Neural cell (in vitro differentiated cells): Measurements from ENCODE around the gene FAM185A. TPM values are rescaled to one million over a fixed set of nuclear protein-coding genes. Genes with fewer than 3 reads are reported as not detected.

Experiments used
- H2AFZ ChIP-seq: fragments of 200-600, 300-800 bp; sonication (generic), shearing (Covaris generic); 2 replicates; pipeline ENCODE4 v1.6.0; 2014; ENCODE audit warnings: low read depth, mild to moderate bottlenecking, antibody characterized with exemption, low read length, moderate library complexity
- H3F3A ChIP-seq: fragments of 200-600 bp; shearing (Covaris generic); 2 replicates; pipeline ENCODE4 v1.6.1; 2016; ENCODE audit warnings: mild to moderate bottlenecking, moderate library complexity, mixed read lengths, antibody characterized with exemption, low read length; ENCODE audit not compliant: insufficient read depth, poor library complexity, severe bottlenecking
- H3K27ac ChIP-seq: fragments of 200-600, 300-800 bp; sonication (generic), shearing (Covaris generic); 2 replicates; pipeline ENCODE4 v1.5.1; 2014; ENCODE audit warnings: mild to moderate bottlenecking, low read length, moderate library complexity
- H3K27me3 ChIP-seq: fragments of 300-800, 200-600 bp; sonication (generic), shearing (Covaris generic); 2 replicates; pipeline ENCODE4 v1.6.0; 2014; ENCODE audit warnings: mild to moderate bottlenecking, low read depth, low read length, moderate library complexity; ENCODE audit not compliant: insufficient read depth
- H3K36me3 ChIP-seq: fragments of 300-800, 200-600 bp; sonication (generic), shearing (Covaris generic); 2 replicates; pipeline ENCODE4 v1.5.1; 2014; ENCODE audit warnings: mild to moderate bottlenecking, antibody characterized with exemption, low read length, moderate library complexity; ENCODE audit not compliant: insufficient read depth
- H3K4me2 ChIP-seq: fragments of 300-800, 200-600 bp; sonication (generic), shearing (Covaris generic); 2 replicates; pipeline ENCODE4 v1.6.0; 2014; ENCODE audit warnings: mild to moderate bottlenecking, low read length
- H3K4me3 ChIP-seq: fragments of 300-800, 200-600 bp; sonication (generic), shearing (Covaris generic); 2 replicates; pipeline ENCODE4 v1.5.1; 2014; ENCODE audit warnings: mild to moderate bottlenecking, low read length, moderate library complexity
- H3K79me2 ChIP-seq: fragments of 200-600 bp; shearing (Covaris generic); replicated peaks from 2 replicates; pipeline ENCODE4 v1.6.0; 2014; ENCODE audit warnings: mild to moderate bottlenecking, low read length, moderate library complexity; ENCODE audit not compliant: insufficient read depth
- H3K9ac ChIP-seq: fragments of 300-800, 200-600 bp; sonication (generic), shearing (Covaris generic); 2 replicates; pipeline ENCODE4 v1.6.1; 2016; ENCODE audit warnings: mild to moderate bottlenecking, low read length, mixed read lengths
- H3K9me2 ChIP-seq: fragments of 200-600 bp; shearing (Covaris generic); 2 replicates; pipeline ENCODE4 v1.6.1; 2016; ENCODE audit warnings: mild to moderate bottlenecking, low read length, mixed read lengths; ENCODE audit not compliant: insufficient read depth
- H3K9me3 ChIP-seq: fragments of 200-600, 300-800 bp; sonication (generic), shearing (Covaris generic); 2 replicates; pipeline ENCODE4 v1.6.1; 2016; ENCODE audit warnings: mild to moderate bottlenecking, mixed run types, low read length, moderate library complexity, mixed read lengths
- H4K20me1 ChIP-seq: fragments of 200-600 bp; shearing (Covaris generic); 2 replicates; pipeline ENCODE4 v1.6.1; 2016; ENCODE audit warnings: mild to moderate bottlenecking, mixed run types; ENCODE audit not compliant: insufficient read depth
- EP300 ChIP-seq: fragments of 450-650 bp; conservative IDR thresholded peaks from 2 replicates; pipeline ENCODE4 v1.6.1; 2014; ENCODE audit warnings: antibody characterized with exemption, mild to moderate bottlenecking, moderate library complexity; ENCODE audit not compliant: poor library complexity, severe bottlenecking
- MXI1 ChIP-seq: fragments of 450-650 bp; conservative IDR thresholded peaks from 2 replicates; pipeline ENCODE4 v1.6.1; 2014; ENCODE audit warnings: antibody characterized with exemption, mild to moderate bottlenecking; ENCODE audit not compliant: poor library complexity, severe bottlenecking
- RAD21 ChIP-seq: fragments of 450-650 bp; conservative IDR thresholded peaks from 2 replicates; pipeline ENCODE4 v1.6.1; 2014; ENCODE audit warnings: antibody characterized with exemption, mild to moderate bottlenecking, moderate library complexity
- SMC3 ChIP-seq: fragments of 450-650 bp; conservative IDR thresholded peaks from 2 replicates; pipeline ENCODE4 v1.6.1; 2014; ENCODE audit warnings: antibody characterized with exemption, mild to moderate bottlenecking, moderate library complexity; ENCODE audit not compliant: poor library complexity
- TAF1 ChIP-seq: IDR thresholded peaks from 2 replicates; pipeline ENCODE4 v1.6.1; 2012; ENCODE audit warnings: low read depth
- polyA plus RNA-seq: library from polyadenylated mRNA; depleted of rRNA; stranded (reverse); fragments of >200 nt; gene quantifications from 2 replicates; pipeline ENCODE4 v1.2.3, GENCODE V29; 2014
- TF ChIP-seq, protein P1 (sequence below): IDR thresholded peaks from 2 replicates; pipeline ENCODE4 v1.6.1; 2012; ENCODE audit warnings: borderline replicate concordance

The FAM185A gene
- polyA plus RNA-seq, 1 donor from 2014 or later, result 26.3 TPM

DNA sequence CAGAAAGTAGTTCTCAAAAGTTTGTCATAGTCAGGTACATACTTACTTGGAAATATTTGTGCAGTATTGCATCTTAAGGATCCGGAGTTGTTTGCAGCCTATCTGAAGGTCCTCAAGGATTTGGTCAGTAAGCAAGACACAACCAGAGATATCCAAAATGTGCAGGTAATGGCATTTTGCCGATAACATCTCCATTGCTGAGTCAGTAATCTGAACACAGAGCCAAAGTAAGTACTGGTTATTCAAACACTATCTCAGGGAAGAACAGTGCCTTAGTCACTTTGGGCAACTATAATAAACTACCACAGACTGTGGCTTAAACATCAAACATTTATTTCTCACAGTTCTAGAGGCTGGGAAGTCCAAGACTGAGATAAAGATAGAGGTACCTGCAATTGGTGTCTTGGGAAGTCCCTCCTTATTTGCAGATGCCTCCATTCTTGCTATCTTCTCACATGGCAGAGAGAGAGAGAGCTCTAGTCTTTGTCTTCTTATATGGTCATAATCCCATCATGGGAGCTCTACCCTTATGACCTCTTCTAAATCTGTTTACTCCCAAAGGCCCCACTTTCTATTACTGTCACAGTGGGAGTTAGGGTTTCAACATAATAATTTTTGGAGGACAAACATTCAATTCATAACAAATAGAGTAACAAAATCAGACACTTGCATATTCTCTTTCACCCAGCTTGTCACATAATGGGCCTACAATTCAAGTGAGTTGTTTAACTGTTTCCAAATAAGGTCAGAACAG is 73.4 kb downstream of the FAM185A start:
- TF ChIP-seq, protein P1, sequence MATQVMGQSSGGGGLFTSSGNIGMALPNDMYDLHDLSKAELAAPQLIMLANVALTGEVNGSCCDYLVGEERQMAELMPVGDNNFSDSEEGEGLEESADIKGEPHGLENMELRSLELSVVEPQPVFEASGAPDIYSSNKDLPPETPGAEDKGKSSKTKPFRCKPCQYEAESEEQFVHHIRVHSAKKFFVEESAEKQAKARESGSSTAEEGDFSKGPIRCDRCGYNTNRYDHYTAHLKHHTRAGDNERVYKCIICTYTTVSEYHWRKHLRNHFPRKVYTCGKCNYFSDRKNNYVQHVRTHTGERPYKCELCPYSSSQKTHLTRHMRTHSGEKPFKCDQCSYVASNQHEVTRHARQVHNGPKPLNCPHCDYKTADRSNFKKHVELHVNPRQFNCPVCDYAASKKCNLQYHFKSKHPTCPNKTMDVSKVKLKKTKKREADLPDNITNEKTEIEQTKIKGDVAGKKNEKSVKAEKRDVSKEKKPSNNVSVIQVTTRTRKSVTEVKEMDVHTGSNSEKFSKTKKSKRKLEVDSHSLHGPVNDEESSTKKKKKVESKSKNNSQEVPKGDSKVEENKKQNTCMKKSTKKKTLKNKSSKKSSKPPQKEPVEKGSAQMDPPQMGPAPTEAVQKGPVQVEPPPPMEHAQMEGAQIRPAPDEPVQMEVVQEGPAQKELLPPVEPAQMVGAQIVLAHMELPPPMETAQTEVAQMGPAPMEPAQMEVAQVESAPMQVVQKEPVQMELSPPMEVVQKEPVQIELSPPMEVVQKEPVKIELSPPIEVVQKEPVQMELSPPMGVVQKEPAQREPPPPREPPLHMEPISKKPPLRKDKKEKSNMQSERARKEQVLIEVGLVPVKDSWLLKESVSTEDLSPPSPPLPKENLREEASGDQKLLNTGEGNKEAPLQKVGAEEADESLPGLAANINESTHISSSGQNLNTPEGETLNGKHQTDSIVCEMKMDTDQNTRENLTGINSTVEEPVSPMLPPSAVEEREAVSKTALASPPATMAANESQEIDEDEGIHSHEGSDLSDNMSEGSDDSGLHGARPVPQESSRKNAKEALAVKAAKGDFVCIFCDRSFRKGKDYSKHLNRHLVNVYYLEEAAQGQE, result no peak
- TF ChIP-seq SMC3 (no peak), MXI1 (no peak), EP300 (no peak)
- Histone ChIP-seq H3K9me2 (no peaks in the 10 kb centered on the region), H3F3A (no peaks in the 10 kb centered on the region), H3K9me3 (no peaks in the 10 kb centered on the region), H3K27me3 (no peaks in the 10 kb centered on the region), H3K79me2 (no peaks in the 10 kb centered on the region), H3K9ac (no peak overlapping the region), H2AFZ (no peak overlapping the region), H3K4me3 (no peak overlapping the region), H3K27ac (no peak overlapping the region), H3K4me2 (no peak overlapping the region), H3K36me3 (no peaks in the 10 kb centered on the region), H4K20me1 (no peaks in the 10 kb centered on the region)

DNA sequence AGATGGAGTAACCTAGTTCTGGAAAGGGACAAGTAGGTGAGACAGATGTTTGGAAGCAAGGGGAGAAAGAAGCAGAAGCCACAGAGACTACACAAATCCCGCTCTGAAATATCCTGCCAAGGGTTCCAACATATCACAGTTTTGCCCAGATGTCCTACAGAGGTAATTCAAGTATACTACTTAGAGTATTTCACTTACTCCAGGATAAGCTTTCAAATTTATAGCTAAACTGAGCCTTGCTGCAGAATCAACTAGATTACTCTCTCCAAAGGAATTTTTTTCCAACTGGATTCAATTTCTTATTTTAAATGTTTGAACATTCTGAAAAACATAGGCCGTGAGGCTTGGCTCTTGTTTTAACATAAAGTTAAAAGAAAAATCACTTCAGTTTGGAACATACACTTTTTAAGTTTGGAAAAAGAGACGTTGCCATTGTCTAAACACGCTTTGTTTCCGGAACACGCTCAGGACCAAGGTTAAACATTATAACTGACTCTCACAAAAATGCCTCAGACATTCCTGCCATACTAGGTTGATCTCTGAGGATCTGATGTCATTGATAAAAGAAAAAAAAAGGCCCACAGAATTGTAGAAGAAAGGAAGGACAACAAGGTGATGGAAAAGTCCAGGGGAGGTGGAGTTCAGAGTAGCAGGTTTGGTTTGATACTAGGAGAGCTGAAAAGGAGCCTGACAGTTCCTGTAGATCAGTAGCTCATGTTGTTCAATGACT is 74.8 kb downstream of the FAM185A start:
- no peak for TF ChIP-seq SMC3
- TF ChIP-seq RAD21, result no peak
- H3K9me2 ChIP-seq, result no peaks in the 10 kb centered on the region
- no peaks in the 10 kb centered on the region for H3K27me3 ChIP-seq
- no peaks in the 10 kb centered on the region for H4K20me1 ChIP-seq
- H3K4me2 ChIP-seq, result no peak overlapping the region
- H3K27ac ChIP-seq, result no peak overlapping the region
- no peak overlapping the region for H3K4me3 ChIP-seq
- no peaks in the 10 kb centered on the region for H3K79me2 ChIP-seq
- no peak overlapping the region for H3K9ac ChIP-seq
- no peak overlapping the region for H2AFZ ChIP-seq
- H3F3A ChIP-seq, result no peaks in the 10 kb centered on the region
- H3K9me3 ChIP-seq, result no peaks in the 10 kb centered on the region
- no peaks in the 10 kb centered on the region for H3K36me3 ChIP-seq

DNA sequence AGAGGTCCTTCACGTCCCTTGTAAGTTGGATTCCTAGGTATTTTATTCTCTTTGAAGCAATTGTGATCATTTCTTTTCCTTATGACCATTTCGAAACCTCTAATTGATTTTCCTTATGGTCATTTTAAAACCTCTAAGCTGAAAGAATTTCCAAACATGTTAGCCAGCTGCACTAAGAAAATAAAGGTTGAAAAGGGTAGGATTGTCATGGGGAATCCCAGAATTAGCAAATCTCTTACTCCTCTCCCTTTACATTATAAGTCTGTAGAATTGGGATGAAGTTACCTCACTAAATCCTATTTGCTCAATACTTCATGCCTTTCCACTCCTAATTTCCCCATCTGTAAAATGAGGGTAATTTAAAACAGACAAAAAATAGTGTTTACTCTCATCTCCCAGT is 79.5 kb downstream of the FAM185A start:
- no peak overlapping the region for H3K27ac ChIP-seq
- no peak overlapping the region for H3K4me2 ChIP-seq
- H3F3A ChIP-seq, result no peaks in the 10 kb centered on the region
- H3K9me2 ChIP-seq, result no peaks in the 10 kb centered on the region
- H3K27me3 ChIP-seq, result no peaks in the 10 kb centered on the region
- H2AFZ ChIP-seq, result no peak overlapping the region
- no peaks in the 10 kb centered on the region for H3K36me3 ChIP-seq
- H3K4me3 ChIP-seq, result no peak overlapping the region
- TF ChIP-seq TAF1, result no peak
- H3K9me3 ChIP-seq, result no peaks in the 10 kb centered on the region
- no peaks in the 10 kb centered on the region for H4K20me1 ChIP-seq
- no peaks in the 10 kb centered on the region for H3K79me2 ChIP-seq
- H3K9ac ChIP-seq, result no peak overlapping the region
